Peyer's patch (tissue), 4 donors: ENCODE data around the gene SNTG2.

ENCODE experiments used
- POLR2A ChIP-seq, 2 donors: fragments of 450-650 bp; IDR thresholded peaks; one replicate each; pipeline ENCODE4 v1.5.1; 2017; ENCODE audit warnings: antibody characterized with exemption in 2 of 2, mild to moderate bottlenecking in 2 of 2, moderate library complexity in 2 of 2
- TF ChIP-seq, protein P1 (sequence below), 6 experiments: fragments of 450-650 bp in 4 of 6; fragments of 200-600 bp in 2 of 6; sonication (generic) in 1 of 6; IDR thresholded peaks; one replicate each; pipeline ENCODE4 v1.5.1; 2017 to 2019; ENCODE audit warnings: antibody characterized with exemption in 6 of 6, mild to moderate bottlenecking in 3 of 6, moderate library complexity in 1 of 6

DNA sequence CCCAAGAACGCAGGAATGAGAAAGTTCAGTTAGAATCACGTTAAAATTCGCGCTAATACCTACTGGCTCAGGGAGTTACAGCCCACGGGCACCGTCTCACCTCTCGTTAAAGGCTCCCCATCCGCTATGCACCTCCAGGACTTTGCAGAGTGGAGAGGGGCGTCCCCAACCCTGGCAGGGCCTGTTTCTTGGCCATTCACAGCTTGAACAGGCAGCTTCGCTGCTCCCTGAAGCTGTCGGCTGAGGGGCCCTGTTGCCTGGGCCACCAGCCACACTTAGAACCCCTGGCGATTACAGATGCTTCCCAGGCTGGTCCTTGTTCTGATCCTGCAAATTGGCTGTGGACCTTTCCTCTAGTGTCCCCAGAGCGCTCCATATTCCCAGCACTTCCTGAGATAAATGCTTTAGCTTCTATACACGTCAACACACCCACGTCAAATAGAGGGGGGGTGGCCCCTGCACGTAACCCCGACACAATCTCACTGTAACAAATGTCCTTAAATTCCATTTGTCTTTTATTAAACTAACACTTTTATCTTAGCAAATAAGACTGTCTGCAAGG is 16.8 kb upstream of the SNTG2 start:
- TF ChIP-seq, protein P1, sequence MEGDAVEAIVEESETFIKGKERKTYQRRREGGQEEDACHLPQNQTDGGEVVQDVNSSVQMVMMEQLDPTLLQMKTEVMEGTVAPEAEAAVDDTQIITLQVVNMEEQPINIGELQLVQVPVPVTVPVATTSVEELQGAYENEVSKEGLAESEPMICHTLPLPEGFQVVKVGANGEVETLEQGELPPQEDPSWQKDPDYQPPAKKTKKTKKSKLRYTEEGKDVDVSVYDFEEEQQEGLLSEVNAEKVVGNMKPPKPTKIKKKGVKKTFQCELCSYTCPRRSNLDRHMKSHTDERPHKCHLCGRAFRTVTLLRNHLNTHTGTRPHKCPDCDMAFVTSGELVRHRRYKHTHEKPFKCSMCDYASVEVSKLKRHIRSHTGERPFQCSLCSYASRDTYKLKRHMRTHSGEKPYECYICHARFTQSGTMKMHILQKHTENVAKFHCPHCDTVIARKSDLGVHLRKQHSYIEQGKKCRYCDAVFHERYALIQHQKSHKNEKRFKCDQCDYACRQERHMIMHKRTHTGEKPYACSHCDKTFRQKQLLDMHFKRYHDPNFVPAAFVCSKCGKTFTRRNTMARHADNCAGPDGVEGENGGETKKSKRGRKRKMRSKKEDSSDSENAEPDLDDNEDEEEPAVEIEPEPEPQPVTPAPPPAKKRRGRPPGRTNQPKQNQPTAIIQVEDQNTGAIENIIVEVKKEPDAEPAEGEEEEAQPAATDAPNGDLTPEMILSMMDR (IDR thresholded peaks at IDR 0.05), result no peak
- TF ChIP-seq POLR2A (IDR thresholded peaks at IDR 0.05), result no peak
